GM12865 (cell line): Measurements from ENCODE around the gene TCERG1L.

ENCODE experiments used
- DNase-seq: peaks from one replicate; pipeline ENCODE4 v3.0.0; 2010; ENCODE audit warnings: low read depth
- H3K4me3 ChIP-seq: 2 replicates; pipeline ENCODE4 v1.5.1; 2011; ENCODE audit warnings: mild to moderate bottlenecking, low read depth, low read length, control low read depth
- TF ChIP-seq, protein P1 (sequence below): IDR thresholded peaks from 2 replicates; pipeline ENCODE4 v1.5.1; 2011; ENCODE audit warnings: low read length, control low read depth, low read depth, inconsistent platforms; ENCODE audit not compliant: insufficient read depth; ENCODE audit errors: missing control alignments

TCERG1L gene

DNA sequence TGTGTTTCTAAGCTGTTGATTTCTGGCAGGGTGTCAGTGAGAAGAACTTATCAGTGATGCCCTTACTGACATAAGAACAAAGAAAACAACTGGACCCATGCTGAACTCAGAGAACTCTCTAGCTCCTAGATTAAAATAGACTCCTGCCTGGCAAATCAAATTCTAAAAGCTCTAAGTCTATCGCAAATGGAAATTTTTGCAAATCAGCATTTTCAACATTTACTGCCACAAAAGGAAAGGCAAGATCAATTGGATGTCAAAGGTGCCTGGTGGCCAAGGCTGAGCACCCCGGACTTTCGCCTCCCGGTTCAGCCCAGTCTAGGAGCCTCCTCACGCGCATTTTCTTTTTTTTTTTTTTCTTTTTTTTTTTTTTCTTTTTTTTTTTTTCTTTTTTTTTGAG is 251.6 kb downstream of the TCERG1L start:
- TF ChIP-seq, protein P1, sequence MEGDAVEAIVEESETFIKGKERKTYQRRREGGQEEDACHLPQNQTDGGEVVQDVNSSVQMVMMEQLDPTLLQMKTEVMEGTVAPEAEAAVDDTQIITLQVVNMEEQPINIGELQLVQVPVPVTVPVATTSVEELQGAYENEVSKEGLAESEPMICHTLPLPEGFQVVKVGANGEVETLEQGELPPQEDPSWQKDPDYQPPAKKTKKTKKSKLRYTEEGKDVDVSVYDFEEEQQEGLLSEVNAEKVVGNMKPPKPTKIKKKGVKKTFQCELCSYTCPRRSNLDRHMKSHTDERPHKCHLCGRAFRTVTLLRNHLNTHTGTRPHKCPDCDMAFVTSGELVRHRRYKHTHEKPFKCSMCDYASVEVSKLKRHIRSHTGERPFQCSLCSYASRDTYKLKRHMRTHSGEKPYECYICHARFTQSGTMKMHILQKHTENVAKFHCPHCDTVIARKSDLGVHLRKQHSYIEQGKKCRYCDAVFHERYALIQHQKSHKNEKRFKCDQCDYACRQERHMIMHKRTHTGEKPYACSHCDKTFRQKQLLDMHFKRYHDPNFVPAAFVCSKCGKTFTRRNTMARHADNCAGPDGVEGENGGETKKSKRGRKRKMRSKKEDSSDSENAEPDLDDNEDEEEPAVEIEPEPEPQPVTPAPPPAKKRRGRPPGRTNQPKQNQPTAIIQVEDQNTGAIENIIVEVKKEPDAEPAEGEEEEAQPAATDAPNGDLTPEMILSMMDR = no peak
- DNase-seq = no peak

DNA sequence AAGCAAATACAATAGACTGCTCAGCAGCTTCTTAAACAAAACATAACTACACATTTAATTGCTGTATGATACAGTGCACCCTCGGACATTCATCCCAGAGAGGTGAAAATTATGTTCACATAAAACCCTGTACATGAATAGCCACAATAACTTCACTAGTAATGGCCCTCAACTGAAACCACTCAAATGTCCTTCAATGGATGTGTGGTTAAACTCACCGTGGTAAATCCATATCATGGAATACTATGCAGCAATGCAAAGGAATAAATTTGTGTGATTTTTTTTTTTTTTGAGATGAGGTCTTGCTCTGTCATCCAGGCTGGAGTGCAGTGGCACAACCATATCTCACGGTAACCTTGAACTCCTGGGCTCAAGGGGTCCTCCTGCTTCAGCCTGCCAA is 252.7 kb downstream of the TCERG1L start:
- no peak overlapping the region for H3K4me3 ChIP-seq
- DNase-seq = no peak
- TF ChIP-seq, protein P1 = no peak

More for the DNA sequence above, 251.6 kb downstream of the TCERG1L start:
- H3K4me3 ChIP-seq = no peak overlapping the region

DNA sequence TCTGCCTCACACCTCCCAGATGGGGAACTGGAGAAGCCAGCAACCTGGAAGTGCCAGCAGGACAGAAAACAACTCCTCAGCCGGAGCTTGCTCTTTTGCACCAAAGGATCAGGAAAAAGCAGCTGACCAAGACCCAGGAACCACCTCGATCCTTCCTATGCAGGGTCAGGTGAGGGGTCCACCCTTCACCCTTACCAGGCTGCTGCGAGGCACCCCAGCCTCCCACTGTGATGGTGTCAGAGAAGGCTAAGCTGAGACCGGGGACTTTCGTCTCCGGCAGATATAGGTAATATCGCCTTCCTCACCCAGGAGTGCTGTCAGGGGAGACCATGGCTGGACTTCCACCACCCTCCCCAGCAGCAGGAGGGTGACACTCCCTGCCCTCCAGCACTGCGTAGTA is 254.7 kb downstream of the TCERG1L start:
- no peak for DNase-seq
- TF ChIP-seq, protein P1 = no peak

DNA sequence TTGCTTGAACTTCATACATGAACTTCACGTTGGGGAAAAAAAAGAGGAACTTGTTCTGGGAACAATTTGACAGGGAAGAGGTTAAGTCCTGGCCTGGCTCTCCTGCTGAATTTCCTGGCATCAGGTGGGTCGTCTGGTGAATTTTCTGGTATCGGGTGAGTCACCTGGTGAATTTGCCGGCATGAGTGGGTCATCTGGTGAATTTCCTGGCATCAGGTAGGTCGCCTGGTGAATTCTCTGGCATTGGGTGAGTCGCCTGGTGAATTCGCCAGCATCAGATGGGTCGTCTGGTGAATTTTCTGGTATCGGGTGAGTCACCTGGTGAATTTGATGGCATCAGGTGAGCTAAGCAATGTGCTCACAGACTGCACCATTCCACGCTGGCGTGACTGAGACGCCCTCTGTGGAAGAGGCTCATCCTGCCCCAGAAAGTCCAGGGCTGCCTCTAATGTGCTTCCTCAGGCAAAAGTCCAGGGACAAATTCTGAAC is 255.4 kb downstream of the TCERG1L start:
- TF ChIP-seq, protein P1 = no peak
- DNase-seq = no peak
- no peak overlapping the region for H3K4me3 ChIP-seq

More for the DNA sequence above, 254.7 kb downstream of the TCERG1L start:
- no peak overlapping the region for H3K4me3 ChIP-seq

DNA sequence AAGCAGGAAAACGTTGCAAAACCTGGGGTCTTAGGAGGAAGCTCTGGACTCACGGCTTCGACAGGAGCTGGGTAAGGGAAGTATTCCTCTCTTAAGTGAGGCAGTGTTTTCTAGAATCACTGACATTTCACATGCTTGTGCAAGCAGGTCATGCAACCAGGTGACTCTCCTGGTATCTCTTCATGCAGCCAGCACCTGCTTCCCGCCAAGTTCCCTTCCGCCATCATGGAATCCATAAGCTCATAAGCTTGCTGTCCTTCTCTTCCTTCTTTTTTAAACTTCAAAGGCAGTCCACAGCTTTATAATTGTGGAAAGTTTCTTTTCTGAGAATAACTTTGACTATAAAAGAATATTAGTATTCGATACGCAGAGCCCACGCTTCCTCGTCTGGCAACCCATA is 256.1 kb downstream of the TCERG1L start:
- no peak for DNase-seq
- TF ChIP-seq, protein P1 = no peak
- no peak overlapping the region for H3K4me3 ChIP-seq

DNA sequence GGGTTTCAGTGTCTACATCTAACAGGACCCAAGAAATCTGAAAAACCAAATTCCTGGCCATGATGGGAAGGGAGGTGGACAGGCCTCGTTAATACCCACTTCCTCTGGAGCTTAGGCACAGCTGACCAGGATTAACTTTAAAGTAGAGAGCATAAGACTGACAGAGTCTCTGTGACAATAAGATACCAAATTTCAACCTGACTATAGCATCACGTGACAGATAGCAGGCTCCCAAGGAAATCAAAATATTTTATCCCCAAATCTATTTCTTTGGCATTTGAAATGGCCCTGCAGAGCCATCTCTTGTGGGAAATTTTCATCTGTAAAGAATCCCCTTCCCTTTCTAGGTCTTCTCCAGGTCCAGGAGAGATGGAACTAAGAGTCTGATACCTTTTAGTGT is 258.3 kb downstream of the TCERG1L start:
- no peak overlapping the region for H3K4me3 ChIP-seq
- TF ChIP-seq, protein P1 = no peak
- DNase-seq = no peak

DNA sequence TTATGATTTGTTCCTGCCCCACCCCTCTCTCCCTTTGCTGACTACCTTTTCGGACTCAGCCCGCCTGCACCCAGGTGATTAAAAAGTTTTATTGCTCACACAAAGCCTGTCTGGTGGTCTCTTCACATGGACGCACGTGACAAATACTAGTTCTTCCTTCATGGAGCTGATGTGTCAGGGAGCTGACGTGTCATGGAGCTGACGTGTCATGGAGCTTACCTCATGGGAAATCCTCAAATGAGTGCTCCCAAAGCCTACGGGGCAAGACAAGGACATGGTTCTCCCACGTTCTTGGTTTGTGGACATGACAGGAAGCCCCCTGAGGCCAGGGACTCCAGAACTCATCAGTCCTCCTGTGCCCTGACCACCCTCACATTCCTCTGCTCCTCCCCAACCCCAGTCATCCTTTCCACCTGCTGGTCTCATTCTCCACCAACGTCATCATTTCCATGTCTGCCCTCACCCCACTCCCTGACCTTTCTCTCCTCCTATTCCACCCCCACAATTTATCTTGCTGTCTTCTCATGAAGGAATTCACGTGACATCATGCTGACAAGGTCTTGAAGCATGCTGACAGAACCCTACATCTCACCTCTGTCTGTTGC is 261.3 kb downstream of the TCERG1L start:
- TF ChIP-seq, protein P1 = no peak
- DNase-seq = no peak
- H3K4me3 ChIP-seq = no peak overlapping the region
